HG03175 (cell line): Measurements from ENCODE around the gene ASB13.
"Not testable (repeated sequence)": the region's sequence is repeated elsewhere in the genome, so short reads cannot be mapped to it uniquely, and the experiment has no call there.

Source experiments
- ATAC-seq: cut with Tn5 transposase; IDR thresholded peaks from one replicate; pipeline ENCODE4 v1.9.1; 2021; ENCODE audit warnings: mild to moderate bottlenecking, moderate library complexity; ENCODE audit not compliant: unreplicated experiment

Gene ASB13

DNA sequence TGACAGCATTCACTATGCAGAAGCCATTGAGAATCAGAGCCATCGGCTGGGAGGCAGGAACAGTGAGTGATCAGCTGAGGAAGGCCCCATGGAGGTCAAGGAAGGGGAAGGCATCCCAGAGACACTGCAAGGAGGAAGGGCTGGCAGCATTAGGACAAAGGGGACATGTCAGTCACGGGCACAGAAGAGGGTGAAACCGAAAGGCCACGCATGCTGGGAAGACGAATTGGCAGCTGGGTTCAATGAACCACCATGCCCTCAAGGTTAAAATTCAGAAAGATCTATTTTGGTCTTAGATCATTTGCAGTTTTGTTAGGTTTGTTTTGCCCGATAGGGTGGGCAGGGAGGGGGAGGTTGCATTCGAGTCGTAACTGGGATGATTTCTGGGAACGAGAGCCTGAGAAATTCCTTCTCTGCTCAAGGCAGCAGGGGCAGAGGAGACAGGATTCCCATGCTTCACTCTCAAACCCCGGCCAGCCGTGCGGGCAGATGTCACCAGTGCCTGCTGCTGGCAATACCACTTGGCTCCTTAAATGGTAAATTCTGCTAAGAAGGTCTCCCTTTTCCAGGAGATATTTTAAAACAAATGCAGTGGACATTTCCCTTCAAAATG, 57.7 kb downstream of the ASB13 start:
- ATAC-seq: no peak

DNA sequence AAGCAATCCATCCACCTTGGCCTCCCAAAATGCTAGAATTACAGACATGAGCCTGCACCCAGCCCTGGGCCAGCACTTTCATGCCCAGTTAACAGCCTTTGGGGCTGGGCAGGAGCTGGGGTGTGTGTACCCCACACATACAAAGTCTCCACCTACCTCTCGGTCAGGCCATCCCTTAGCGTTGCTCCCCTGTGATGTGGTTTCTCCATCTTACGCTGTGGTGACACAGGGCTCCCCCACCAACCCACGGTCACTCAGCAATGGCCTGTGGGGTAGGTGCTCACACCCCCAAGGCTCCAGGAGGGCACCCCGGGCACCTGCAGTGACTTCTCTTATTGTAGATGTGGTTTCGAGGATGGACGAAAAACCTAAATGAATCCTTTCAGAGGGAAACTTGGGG, 58.8 kb downstream of the ASB13 start:
- no peak for ATAC-seq

DNA sequence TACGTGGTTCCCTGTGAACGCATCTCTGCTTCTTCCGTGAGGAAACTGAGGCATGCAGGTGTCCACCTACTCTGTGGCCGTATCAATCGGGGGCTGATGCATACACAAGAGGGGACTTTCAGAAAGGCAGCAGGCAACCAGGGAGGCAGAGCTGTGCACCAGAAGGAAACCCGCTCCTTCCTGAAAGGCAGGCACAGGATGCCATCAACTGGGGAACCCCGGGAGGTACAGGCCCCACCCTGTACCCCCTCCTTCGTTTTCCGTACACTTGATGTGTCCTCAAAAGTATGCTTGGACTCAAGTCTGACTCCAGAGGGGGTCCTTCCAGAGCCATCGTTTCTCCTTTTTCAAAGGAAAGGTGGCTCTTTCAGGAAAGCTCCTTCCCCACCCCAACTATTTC, 59.5 kb downstream of the ASB13 start:
- ATAC-seq: no peak

DNA sequence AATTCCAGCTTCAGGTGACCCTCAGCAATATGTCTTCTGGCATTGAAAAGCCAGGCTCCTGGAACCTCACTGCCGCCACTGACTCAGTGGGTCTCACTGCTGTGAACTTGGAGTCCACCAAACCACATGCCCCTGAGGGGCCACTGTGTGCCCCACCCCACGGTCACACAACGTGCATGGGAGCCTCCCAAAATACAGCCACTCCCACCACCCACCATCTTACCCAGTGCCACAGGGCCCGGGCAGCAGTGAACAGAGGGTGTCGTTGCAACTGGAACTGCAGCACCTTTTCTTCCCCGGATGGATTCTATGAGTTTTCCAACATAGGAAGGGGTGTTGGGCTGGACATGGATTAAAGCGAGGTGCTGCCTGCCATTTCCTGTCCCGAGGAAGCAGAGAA, 60.1 kb downstream of the ASB13 start:
- ATAC-seq: no peak

DNA sequence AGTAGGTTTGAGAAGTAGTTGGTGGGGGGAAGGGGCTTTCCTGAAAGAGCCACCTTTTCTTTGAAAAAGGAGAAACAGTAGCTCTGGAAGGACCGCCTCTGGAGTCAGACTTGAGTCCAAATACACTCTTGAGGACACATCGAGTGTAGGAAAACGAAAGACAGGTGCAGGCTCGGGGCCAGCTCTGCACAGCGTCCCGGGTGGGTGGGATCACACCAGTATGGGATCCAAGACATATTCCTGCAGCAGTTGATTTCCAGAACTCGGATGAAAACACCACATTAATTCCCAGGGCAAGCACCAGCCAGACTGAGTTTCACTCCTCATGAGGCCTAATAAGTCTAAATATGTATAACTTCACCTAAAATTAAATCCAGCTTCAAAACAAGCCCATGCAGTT, 61.4 kb downstream of the ASB13 start:
- no peak for ATAC-seq

DNA sequence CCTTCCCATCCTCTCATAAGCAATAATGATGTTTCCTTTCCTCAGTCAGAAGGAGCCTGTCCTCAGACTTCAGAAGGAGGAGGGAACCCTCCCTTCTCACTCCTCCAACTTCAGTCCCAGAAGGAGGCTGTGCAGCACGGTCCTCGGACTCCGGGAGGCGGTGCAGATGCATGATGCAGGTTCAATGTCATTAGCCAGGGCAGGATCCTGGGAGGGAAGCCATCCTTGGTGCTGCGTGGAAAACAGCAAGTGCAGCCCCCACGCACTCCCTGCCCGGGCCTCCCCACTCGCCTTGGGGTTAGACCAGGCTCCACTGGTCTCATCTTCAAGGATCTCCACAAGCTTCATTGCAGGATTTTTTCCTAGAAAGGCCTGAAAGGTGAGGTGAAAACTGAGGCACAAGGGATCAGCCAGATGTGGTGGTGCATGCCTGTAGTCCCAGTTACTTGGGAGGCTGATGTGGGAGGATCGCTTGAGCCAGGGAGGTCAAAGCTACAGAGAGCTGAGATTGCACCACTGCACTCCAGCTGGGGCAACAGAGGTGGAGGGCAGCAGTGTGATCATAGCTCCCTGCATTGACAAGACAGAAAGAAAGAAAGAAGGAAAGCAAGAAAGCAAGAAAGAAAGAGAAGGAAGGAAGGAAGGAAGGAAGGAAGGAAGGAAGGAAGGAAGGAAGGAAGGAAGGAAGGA, 62.0 kb downstream of the ASB13 start:
- ATAC-seq: no peak

DNA sequence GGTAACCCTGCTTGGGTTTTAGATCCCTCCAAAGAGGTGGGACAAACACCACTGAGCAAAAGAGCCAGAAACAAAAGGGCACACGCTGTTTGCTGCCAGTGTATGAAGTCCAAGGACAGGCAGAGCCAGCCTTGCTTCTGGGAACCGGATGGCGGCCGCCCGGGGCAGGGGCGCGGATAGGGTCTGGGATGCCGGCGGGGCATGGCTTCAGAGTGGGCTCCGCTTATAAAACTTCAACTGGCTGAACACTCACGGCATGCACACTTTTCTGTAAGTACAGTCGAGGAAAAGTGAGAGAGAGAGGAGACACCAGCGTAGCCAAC, 62.6 kb downstream of the ASB13 start:
- ATAC-seq: no peak

DNA sequence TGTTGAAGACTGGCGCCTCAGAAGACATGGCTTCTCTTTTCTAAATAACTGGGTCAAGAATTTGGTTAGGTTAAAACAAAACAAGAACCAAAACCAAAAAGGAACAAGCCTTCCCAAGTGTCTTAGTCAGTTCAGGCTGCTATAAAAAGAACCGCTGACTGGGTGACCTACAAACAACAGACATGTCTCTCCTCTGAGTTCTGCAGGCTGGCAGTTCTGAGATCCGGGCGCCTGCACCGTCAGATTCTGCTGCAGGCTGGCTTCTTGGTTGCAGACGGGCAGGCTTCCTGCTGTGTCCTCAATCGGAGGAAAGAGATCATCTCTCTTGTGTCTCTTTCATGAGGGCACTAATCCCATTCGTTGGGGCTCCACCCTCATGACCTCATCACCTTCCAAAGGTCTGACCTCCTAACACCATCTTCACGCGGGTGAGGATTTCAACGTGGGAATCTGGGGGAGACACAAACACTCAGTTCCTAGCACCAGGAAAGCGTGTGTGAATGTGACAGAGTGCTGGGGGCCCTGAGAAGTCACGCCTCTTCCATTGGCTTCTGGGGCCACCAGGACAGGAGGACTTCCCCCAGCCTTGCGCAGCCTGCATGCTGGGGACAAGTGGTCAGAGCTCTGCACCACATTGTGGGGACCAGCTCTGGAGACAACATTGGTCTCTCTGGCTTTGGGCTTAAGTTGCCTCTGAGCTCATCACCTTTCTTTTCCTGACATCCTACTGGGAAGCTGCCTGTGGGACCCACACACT, 63.1 kb downstream of the ASB13 start:
- ATAC-seq: no peak

DNA sequence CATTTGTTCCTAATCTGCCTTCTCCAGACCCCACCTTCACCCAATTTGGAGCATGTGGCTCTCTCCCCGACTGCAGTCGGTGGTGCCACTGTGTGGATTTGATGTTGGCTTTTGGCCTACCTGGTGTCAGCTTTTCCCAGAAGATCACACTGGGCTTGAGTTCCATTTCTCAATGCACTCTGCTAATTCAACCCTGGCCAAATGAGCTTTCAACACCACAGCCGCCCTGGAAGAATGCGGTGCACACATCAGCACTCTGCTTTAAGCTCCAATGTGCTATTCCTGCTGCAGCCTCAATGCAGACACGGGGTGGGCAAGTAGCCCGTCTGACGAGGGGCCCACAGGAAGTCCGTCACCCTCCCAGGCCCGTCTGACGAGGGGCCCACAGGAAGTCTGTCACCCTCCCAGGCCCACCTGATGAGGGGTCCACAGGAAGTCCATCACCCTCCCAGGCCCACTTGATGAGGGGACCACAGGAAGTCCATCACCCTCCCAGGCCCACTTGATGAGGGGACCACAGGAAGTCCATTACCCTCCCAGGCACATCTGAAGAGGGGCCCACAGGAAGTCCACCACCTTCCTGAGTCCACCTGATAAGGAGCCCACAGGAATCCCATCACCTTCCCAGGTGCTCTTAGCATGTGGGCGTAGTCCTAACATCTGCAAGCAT, 64.4 kb downstream of the ASB13 start:
- no peak for ATAC-seq

DNA sequence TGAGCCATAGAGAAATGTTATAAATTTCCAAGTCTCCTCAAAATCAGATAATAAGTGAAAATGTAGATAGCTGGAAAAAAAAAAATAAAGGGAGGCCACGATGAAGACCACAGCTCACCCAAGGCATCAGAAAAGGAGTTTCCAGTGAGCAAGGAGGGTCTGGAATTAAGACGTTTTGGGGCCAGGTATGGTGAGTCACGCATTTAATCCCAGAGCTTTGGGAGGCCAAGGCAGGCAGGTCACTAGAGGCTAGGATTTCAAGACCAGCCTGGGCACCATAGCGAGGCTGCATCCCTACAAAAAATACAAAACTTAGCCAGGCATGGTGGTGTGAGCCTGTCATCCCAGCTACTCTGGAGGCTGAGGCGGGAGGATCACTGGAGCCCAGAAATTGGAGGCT, 65.5 kb downstream of the ASB13 start:
- ATAC-seq: no peak

DNA sequence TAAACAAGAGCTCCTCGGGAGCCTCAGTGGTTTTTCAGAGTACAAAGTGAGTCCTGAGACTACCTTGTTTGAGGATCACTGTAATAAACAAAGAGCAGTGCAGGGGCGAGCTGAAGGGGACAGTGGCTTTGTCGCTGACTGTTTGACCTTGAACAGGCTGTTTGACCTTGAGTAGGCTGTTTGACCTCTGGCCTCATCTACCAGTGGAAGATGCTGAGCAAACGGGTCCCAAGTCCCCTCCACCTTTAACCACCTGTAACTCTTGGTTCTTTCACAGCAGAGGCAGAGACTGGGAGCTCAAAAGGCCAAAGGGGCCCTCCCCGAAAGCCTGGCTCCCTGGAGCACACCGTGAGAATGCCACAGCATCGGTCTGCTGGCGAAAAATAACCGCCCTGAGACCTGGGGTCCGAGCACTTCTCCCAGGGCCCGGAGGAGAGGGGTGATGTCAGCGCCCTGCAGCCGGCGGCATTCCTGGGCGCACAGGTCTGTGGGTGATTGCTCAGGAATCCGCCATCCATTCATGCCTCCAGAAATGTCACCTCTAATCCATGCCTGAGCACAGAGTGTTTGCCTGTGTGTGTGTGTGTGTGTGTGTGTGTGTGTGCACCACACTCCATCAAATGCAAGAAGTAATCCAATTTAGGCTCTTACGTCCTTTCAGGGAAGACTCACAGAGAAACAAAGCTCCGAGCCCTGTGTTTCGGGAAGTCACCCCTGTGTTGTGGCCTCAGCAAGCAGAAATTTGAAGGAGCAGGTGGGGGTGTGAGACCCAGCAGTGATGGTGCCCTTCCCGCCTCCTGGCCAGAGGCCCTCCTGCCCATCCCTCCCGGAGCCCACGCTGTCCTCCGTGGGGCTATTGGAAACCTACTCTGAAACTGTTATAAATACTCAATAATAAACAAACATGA, 66.5 kb downstream of the ASB13 start:
- ATAC-seq: no peak

DNA sequence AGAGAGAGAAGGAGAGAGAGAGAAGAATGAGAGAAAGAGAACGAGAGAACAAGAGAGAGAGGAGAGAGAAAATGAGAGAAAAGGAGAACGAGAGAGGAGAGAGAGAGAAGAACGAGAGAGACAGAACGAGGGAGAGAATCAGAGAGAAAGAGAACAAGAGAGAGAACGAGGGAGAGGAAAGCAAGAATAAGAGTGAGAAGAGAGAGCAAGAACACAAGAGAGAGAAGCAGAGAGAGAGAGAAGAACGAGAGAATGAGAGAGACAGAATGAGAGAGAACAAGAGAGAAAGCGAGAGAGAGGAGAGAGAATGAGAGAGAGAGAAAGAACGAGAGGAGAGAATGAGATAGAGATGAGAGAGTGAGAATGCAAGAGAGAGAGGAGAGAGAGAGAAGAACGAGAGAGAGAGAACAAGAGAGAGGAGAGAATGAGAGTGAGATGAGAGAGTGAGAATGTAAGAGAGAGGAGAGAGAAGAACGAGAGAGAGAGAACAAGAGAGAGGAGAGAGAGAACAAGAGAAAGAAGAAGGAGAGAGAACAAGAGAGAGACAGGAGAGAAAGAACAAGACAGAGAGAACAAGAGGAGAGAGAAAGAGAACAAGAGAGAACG, 68.2 kb downstream of the ASB13 start:
- no peak for ATAC-seq

DNA sequence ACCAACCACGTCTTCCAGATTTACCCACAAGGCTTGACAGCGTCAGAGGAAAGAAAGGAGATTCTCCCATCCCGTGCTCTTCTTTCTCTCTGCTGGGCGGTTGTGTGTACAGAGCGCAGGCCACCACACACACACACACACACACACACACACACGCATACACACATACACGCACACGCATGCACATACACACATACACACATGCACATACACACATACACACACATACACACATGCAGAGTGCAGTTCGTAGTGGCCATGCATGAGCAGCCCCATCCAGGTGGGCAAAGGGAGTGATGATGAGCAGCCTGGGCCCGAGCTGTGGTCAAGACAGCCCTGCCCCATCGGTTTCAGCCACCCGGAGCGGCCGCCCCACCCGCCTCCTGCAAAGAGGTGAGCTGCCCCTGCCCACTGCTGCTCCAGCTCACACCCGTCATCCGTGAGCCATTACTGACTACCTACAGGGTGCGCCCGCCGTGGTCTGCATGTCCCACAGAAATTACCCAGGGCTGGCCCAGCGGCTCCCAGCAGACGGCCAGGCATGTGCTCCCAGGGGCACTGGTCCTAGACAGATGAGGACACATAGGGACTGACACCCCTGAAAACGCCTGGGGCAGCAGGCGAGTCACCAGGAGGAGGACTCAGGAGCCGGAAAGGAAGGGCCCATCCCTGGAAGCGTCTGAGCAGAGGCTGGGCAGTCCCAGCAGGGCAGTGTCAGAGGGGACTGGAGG, 69.6 kb downstream of the ASB13 start:
- ATAC-seq: no peak

DNA sequence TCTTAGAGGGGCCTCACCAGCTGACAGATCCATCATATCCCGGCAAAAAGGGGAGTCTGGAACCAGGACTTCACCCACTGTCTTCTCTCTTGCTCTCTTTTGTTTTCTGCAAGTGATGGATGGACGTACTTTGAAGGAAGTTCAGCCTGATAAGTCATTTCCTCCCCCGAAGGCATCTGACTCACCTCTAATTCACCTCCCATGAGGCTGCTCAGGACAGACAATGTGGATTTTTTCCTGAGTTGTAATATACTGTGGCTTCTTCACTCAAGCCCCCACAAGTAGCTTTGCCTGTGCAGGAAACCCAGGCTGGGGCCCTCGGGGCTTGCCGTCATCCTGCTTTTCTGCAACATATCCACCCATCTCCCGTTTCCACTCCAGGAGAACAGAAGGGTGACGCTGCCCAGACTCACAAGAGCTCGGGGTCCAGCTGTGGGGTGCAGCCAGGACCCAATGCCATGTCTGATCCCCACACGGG, 70.4 kb downstream of the ASB13 start:
- ATAC-seq: no peak

DNA sequence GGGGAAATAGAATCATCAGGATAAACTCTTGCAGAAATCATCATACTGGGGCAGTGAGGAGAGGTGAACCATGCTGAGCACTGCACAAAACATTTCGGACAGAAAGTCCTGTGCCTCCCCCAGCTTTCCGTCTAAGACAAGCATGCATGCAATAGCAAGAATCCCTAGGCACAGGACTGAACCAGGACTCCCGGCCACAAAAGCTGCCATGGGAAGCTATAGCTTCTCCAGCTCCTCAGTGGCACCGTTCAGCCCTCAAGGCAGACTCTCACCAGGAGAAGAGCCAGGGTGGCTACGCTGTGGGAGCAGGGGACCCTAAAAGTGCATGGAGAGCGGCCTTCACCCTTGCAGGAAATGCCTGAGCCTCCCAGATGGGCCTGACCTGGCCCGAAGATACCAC, 70.8 kb downstream of the ASB13 start:
- ATAC-seq: no peak

DNA sequence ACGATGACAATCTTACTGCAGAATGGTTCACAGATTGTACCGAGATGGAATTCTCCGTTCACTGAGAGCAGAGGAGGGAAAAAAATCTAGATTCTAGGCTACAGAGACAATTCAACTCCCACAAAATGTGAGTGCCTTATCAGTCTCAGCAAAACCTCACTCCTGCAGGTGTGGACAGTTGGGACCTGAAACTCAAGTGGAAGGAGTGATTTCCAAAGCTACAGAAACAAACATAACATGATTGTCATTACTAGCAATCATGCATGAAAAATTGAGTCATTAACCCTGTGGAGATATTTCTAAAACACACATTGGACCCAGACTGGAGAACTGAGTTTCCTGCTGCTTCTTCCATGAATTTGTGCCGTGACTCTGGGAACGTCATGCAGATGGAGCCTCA, 71.3 kb downstream of the ASB13 start:
- ATAC-seq: no peak

DNA sequence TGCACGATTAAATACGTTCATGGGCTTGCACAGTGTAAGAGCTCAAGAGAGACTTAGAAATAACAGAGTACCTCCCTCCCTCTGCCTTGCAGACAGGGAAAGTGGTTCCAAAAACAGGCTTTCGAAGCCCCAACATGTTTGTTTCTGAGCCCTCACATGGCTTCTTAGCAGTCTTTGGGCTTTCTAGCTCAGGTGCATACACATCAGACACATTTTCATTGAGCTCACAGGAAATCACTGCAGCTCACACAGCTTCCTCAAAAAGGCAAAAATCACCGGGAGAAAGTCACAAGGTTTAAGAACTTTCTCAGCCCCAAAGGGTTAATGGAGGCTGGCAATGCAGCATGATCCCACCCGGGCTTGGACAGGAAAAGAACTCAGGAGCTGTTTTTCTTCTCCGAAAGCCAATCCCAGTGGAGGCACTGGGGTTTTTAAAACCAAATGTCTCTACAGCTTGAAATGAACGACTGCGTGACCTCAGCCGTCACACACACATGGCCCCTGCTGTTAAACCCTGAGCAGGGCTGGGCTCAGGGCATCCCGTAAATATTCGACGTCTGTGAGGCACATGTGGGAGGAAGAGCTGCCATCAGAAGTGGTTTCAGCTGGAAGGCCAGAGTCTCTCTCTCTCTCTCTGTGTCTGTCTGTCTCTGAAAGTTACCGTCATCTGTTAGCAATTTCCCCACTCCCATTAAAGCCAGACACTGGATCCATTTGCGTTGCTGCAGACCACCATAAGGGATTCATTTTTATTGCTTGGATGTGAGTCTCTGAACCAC, 71.9 kb downstream of the ASB13 start:
- ATAC-seq: no peak

DNA sequence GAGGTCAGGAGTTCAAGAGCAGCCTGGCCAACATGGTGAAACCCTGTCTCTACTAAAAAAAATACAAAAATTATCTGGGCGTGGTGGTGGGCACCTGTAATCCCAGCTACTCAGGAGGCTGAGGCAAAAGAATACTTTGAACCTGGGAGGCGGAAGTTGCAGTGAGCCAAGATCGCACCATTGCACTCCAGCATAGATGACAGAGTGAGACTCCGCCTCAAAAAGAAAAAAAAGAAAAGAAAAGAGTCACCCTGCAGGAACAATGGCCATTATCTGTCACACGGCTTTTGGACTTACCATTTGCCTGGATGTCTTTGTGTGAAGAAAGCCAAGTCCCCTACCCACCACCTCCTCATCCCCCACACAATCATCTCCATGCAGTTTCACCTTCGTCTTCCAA, 73.0 kb downstream of the ASB13 start:
- not testable (repeated sequence) for ATAC-seq

DNA sequence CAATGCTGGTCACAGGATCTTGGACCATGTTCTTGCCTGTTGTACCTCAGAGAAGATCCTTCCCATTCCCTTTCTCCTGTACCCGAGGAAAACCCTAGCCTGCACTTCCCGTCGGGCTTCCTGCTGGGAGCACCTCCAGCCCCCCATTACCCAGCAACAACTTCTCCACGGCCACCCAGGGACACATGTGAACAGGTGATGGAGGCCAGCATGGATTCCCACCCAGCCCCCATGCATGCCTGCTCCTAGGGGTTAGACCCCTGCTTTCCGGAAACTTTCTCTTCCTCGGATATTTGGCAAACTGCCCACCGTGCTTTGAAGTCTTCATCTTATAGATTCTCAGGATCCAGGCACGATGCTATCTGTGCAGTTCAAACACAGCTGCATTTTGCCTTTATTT, 74.3 kb downstream of the ASB13 start:
- ATAC-seq: no peak
